ENCODE results near the gene CCR9.

GRCh38 chr3:45938043-45938435 lies 51.7 kb downstream of the CCR9 start:
- TF ChIP-seq GATA3 (IDR thresholded peaks at IDR 0.05; ENCODE audit: low read depth, low read length) (no peak), GATA2 (IDR thresholded peaks at IDR 0.05; ENCODE audit: low read depth, low read length) (no peak)

All from SH-SY5Y (cell line).